GM19324 (cell line): ENCODE measurements around the gene PRCC.
"Not testable (repeated sequence)": the region's sequence is repeated elsewhere in the genome, so short reads cannot be mapped to it uniquely, and the experiment has no call there.

Experiments
- ATAC-seq: cut with Tn5 transposase; IDR thresholded peaks from one replicate; pipeline ENCODE4 v1.9.1; 2021; ENCODE audit warnings: mild to moderate bottlenecking, moderate library complexity; ENCODE audit not compliant: unreplicated experiment, low FRiP score

Gene PRCC

DNA sequence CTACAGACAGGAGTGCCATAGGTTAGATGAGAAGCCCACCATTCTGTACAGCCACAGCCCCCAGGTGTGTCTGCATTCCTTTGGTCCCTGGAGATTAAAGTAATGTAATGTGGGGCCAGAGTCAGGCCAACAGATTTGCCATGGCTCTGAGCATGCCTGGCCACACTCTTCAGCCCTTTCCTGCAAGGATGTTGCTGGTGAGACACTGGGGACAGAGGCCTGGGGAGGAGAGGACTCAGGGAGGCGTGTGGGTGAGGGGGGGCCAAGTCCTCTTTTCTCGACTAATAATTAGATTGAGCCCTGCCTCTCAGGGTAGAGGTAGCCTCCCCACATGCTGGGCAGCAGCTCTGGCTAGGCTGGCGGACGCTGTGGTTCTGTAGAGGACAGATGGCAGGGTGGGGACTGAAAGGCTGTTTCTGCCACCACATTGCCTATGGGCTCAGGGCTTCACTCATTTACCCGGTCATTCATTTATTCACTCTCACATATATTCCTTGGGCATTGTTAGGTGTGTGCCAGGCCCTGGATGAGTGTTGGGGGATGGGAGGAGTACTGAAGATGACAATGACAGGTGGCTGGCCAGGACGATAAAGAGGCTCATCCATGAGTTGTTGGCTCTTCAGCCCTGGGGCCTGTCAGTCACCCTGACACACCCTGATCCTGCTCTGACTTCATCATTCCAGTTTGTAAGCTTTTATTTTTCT, 7.1 kb upstream of the PRCC start:
- no peak for ATAC-seq

DNA sequence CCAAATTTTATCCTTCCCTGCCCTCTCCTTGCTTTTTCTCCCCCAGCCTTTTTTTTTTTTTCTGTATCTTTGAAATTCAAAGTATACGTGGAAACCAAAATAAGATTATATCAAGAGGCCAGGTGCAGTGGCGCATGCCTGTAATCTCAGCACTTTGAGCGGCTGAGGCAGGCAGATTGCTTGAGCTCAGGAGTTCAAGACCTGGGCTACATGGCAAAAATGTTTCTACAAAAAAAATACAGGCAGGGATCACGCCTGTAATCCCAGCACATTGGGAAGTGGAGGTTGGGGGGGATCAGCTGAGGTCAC, 6.6 kb upstream of the PRCC start:
- no peak for ATAC-seq

- not testable (repeated sequence) for ATAC-seq
These were observed 2.2 kb upstream of the PRCC start for GRCh38 chr1:156765136-156765535.

DNA sequence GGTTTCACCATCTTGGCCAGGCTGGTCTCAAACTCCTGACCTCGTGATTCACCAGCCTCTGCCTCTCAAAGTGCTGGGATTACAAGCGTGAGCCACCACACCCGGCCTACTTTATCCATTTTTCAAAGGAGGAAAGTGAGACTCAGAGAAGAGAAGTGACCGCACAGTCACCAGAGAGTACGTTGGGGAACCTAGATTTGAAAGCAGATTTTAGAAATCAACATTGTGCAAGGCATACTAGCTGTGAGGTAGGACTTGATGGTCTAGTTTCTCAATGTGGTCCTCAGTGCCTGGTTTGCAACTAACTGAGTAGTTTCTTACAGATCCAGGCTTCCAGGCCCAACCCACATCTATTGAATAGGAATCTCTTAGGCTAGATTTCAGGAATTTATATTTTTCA, 1.7 kb upstream of the PRCC start:
- no peak for ATAC-seq

- no peak for ATAC-seq
These were observed 836 bp upstream of the PRCC start for GRCh38 chr1:156766298-156767100.

DNA sequence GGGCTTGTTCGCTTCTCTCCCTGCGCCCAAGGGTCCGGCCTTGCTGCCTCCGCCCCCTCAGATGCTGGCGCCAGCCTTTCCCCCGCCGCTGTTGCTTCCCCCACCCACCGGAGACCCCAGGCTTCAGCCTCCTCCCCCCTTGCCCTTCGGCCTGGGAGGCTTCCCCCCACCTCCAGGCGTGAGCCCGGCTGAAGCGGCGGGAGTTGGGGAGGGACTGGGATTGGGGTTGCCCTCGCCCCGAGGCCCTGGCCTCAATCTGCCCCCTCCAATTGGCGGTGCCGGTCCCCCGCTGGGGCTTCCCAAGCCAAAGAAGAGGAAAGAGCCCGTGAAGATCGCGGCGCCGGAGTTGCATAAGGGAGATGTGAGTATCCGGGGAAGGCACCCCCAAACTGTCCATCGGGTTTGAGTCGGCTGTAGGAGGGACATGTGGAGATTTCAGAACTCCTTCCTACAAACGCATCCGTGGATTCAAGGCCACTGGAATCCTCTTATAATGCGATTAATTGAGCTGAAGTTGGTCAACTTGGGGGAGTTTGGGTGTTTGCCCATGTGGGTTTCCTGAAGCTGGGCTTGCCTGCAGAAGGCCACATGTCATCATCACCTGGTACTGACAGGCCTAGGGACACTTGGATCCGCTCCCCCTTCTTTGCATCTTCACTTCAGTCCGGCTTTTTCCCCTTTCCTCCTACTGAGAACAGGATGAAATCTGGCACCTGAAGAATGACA, 707 bp downstream of the PRCC start:
- peak; percentile 5 for ATAC-seq

DNA sequence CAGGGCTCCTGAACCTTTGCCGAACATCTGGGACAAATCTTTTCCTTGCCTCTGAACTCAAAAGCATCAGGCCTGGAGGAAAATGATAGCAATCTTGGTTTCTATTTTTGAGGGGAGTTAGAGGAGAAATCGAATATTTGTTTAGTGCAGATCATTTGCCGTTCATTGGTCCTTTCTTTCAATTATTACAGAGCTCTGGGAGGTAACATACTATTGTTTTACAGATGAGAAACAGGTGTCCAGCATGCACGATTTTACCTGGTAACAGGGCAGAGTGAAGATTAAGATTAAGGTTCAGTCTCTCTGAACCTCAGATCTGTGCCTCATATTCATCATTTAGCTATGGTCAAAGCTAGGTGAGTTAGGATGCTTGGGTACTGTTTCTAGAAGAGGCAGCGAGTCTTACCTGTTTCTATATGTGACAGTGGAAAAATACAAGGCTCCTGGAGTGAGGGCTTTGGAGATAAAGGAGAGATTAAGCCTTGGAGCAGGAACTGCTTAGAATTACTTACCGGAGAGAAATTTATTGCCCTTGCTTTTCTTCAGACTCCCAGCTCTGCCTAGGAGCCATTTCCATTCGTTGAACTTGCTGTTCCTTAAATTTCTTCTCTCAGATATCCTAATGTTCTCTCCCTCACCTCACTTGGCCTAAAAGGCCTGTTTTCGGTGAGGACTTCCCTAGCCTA, 1.4 kb downstream of the PRCC start:
- ATAC-seq: no peak

GRCh38 chr1:156772222-156772621, 4.9 kb downstream of the PRCC start:
- no peak for ATAC-seq

DNA sequence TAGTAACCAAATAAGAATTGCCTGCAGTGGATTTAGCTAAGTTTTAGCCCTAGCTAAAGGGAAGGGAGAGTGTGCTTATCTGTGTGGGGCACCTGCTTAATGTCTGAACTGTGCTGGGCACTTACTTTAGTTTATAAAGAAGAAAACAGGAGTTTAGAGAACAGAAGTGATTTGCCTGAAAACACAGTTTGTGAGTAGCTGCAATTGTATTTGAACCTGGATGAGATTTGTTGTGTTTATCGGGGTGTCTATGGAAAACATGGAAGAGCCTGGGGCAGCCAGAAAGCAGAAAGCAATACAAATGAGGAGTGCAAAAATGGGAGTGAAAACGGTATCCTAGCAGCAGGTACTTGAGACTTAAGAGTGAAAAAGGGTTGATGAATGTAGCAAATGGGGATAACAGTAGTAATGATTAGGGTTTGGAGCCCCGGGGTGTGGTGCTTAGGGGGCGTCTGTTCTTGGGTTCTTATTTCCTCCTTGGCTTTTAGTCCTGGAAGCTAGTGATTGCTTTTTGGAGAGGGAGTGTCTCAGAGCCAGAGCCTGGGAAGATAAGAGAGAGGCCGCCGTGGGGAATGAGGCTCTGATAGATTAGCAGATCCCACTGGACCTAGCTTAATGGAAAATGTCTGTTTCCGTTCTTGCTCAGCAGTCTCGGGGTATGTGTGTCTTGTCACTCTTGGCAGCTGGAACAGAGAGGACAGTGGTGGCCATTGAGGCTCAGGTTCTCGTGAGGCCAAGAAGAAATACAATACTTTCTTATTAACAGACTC, 5.6 kb downstream of the PRCC start:
- ATAC-seq: no peak

- no peak for ATAC-seq
These were observed 6.3 kb downstream of the PRCC start for GRCh38 chr1:156773607-156774006.

DNA sequence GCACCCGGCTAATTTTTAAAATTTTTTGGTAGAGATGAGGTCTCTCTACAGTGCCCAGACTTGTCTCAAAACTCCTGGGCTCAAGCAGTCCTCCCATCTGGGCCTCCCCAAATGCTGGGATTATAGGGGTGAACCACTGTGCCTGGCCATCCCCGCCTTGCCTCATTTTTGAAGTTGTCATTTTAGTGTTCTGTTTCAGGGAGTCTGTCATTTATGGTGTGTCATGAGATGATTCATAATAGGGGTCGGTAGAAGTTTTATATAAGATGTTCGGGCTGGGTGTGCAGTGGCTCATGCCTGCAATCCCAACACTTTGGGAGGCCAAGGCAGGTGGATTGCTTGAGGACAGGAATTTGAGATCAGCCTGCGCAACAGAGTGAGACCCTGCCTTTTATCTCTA, 8.5 kb downstream of the PRCC start:
- no peak for ATAC-seq

DNA sequence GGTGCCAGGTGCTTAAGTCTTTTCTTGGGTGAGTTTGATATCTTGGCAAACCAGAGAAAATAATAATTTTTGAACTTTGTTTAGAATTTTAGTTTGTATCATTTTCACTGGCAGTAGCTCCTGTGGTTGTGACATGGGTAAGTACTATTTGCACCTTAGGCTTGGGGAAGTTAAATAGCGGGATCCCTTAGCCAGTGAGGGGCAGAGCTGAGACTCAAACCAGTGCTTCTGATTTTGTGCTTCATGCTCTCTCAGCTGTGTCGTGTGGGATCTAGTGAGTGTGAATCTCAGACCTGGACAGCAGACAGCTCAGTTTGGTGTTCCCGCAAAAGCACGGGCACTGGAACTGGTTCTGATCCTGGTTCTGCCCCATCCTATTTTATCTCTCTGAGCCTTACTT, 9.6 kb downstream of the PRCC start:
- no peak for ATAC-seq

DNA sequence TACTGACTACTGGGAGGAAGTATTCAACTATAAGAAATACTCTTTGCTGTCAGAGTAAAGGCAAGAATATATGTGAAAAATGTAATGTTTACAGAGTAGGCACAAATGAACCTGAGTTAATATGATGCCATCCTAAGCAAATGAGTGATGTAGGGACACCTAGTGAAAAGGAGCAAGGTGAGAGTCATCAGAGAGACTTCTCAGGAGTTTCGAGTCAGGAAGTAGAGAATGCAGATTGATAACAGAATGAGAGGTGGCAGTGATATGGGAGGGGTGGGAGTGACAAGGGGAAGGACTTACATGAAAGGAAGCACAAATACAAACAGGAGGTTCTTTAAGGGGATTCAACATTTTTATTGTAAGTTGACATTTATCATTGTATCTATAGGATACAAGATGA, 10.2 kb downstream of the PRCC start:
- ATAC-seq: no peak

GRCh38 chr1:156781585-156782186, 14.4 kb downstream of the PRCC start:
- ATAC-seq: no peak

- ATAC-seq: no peak
These were observed 18.1 kb downstream of the PRCC start for GRCh38 chr1:156785458-156785857.

GRCh38 chr1:156786640-156787039, 19.3 kb downstream of the PRCC start:
- ATAC-seq: no peak

DNA sequence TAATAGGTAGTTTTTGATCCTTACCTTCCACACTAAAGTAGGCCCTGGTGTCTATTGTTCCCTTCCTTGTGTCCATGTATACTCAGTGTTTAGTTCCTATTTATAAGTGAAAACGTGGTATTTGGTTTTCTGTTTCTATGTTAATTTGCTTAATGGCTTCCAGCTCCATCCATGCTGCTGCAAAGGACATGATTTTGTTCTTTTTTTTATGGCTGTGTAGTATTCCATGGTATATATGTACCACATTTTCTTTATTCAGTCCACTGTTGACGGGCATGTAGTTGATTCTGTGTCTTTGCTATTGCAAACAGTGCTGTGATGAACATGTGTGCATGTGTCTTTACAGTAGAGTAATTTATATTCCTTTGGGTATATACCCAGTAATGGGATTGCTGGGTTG, 20.8 kb downstream of the PRCC start:
- no peak for ATAC-seq

DNA sequence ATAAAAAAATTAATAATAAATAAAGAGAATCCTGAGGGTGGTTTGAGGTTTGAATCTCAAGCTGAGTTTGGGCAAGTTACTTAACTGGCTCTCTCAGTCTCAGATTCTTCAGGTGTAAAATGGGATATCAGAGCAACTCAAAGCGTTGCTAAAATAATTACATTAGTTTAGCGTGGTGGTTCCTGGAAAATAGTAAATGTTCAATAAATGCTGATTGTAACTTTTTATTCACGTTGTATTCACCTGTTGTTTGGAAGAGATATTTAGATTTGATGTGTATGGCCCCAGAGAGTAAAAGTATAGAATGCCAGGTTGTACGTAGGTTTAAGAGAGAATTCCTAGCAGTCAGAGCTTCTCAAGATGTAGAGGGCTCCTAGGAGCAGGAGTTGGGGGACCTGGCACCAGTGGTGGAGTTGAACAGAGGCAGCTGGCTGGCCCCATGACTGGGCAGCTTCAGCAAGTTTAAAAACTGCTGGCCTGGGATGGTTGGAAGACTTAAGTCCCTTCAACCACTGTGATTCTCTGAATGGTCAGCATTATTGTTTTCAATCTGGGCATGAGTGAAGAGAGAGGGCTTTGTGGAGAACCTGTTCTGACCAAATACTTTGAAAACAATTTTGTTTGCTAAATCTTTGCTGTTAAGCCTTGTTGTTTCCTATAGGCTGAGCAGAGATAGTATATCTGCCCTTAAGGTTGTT, 22.4 kb downstream of the PRCC start:
- ATAC-seq: no peak
